IPS DF 4.7 (cell line): ENCODE results near the gene RNF149.

ENCODE experiments used
- DNase-seq: peaks from one replicate; pipeline ENCODE4 v3.0.0-alpha.2; 2013; ENCODE audit warnings: low spot score; ENCODE audit errors: extremely low read depth

The RNF149 gene

GRCh38 chr2:101234169-101234938 lies 74.1 kb downstream of the RNF149 start:
- no peak for DNase-seq

- DNase-seq: no peak
Measured at GRCh38 chr2:101232770-101233169, 75.7 kb downstream of the RNF149 start.

- DNase-seq: no peak
Measured at GRCh38 chr2:101231937-101232730, 76.4 kb downstream of the RNF149 start.

DNA sequence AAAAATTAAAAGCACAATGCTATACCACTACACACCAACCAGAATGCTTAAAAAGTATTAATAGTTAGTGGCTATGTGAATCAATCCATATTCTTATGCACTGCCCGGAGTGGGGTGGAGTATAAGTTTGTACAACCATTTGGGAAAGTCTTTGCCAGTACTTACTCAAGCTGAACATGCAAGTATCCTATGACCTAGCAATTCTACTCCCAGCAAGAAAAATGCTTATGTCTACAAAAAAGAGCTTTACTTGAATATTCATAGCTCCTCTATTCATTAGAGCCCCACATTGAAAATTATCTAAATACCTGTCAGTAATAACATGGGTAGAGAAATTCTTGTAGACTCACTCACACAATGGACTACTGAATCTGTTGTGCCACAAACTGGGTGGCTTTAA lies 77.3 kb downstream of the RNF149 start:
- no peak for DNase-seq

DNA sequence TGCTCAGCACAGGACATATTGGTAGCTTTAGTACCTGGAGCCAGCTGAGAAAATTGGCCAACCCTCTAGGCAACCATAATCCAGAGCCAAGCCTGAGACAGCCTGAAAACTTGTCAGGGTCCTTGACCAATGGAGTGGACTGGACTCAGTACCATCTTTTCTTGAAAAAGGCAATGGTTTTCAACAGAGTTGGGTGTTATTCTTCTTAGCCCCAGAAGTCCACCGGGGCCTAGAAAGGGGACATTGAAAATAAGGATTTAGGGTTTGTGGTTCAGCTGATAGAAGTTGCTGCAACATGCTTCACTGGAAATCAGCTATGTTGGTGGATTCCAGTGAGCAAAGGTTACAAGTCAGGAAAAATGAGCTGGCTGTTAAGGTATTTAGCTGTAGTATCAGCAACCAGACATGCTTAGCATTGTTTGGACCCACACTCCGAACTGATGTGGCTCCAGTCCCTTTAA lies 77.9 kb downstream of the RNF149 start:
- no peak for DNase-seq
